OCI-LY7 (cell line): ENCODE data around the gene C3.

Experiments
- CTCF ChIP-seq: fragments of 200-600 bp; sonication (generic); conservative IDR thresholded peaks from 2 replicates; pipeline ENCODE4 v1.5.1; 2014; ENCODE audit warnings: mild to moderate bottlenecking, antibody characterized with exemption, low read length, moderate library complexity, mixed read lengths
- EZH2phosphoT487 ChIP-seq: fragments of 200-600 bp; sonication (generic); IDR thresholded peaks from 2 replicates; pipeline ENCODE4 v1.6.1; 2018; ENCODE audit warnings: low read depth, borderline replicate concordance, mild to moderate bottlenecking, mixed run types, antibody characterized with exemption, low read length, moderate library complexity, mixed read lengths

- no peak for TF ChIP-seq EZH2phosphoT487
- TF ChIP-seq CTCF = peak; percentile 86
Measured at GRCh38 chr19:6733338-6734095, 13.1 kb upstream of the C3 start.
